GM23338 (cell line): Measurements from ENCODE around the gene QRFP. TPM values are rescaled to one million over a fixed set of nuclear protein-coding genes. Genes with fewer than 3 reads are reported as not detected.

ENCODE experiments used
- ATAC-seq: fragments of 200-7000 bp; cut with Tn5 transposase; 3 replicates; pipeline ENCODE4 v1.9.1; 2020
- DNase-seq: peaks from one replicate; pipeline ENCODE4 v3.0.0-alpha.2; 2015; ENCODE audit warnings: low spot score
- H2AFZ ChIP-seq: fragments of 200-600 bp; sonication (generic); 2 replicates; pipeline ENCODE4 v1.8.0; 2016; ENCODE audit warnings: antibody characterized with exemption, mild to moderate bottlenecking, moderate library complexity
- H3F3A ChIP-seq: fragments of 200-600 bp; sonication (generic); replicated peaks from 2 replicates; pipeline ENCODE4 v1.8.0; 2017; ENCODE audit warnings: antibody characterized with exemption, mixed run types, low read depth
- H3K27ac ChIP-seq: fragments of 200-600 bp; sonication (generic); 2 replicates; pipeline ENCODE4 v1.6.1; 2016; ENCODE audit warnings: low read depth
- H3K27me3 ChIP-seq: fragments of 200-600 bp; sonication (generic); 2 replicates; pipeline ENCODE4 v1.8.0; 2016; ENCODE audit warnings: mild to moderate bottlenecking, mixed run types, moderate library complexity; ENCODE audit not compliant: insufficient read depth
- H3K36me3 ChIP-seq: fragments of 200-600 bp; sonication (generic); 2 replicates; pipeline ENCODE4 v1.8.0; 2016; ENCODE audit warnings: mild to moderate bottlenecking; ENCODE audit not compliant: insufficient read depth
- H3K4me1 ChIP-seq: fragments of 200-600 bp; sonication (generic); 2 replicates; pipeline ENCODE4 v1.8.0; 2016; ENCODE audit warnings: mild to moderate bottlenecking, moderate library complexity; ENCODE audit not compliant: insufficient read depth
- H3K4me2 ChIP-seq: fragments of 200-600 bp; sonication (generic); 2 replicates; pipeline ENCODE4 v1.7.1; 2017; ENCODE audit warnings: mixed run types
- H3K4me3 ChIP-seq: fragments of 200-600 bp; sonication (generic); 2 replicates; pipeline ENCODE4 v1.6.1; 2016; ENCODE audit warnings: mixed run types
- H3K79me2 ChIP-seq: fragments of 200-600 bp; sonication (generic); replicated peaks from 2 replicates; pipeline ENCODE4 v1.8.0; 2017; ENCODE audit warnings: mild to moderate bottlenecking; ENCODE audit not compliant: insufficient read depth
- H3K9me2 ChIP-seq: fragments of 200-600 bp; sonication (generic); 2 replicates; pipeline ENCODE4 v1.8.0; 2017; ENCODE audit not compliant: insufficient read depth
- H4K20me1 ChIP-seq: fragments of 200-600 bp; sonication (generic); replicated peaks from 2 replicates; pipeline ENCODE4 v1.8.0; 2017; ENCODE audit warnings: mild to moderate bottlenecking; ENCODE audit not compliant: insufficient read depth
- H3K27ac Mint-ChIP-seq: 2 replicates; pipeline ENCODE4 v1.8.0; 2020; ENCODE audit warnings: inconsistent platforms, mild to moderate bottlenecking, moderate library complexity, mixed read lengths
- H3K27me3 Mint-ChIP-seq: 3 replicates; pipeline ENCODE4 v1.8.0; 2022; ENCODE audit warnings: low read depth, mild to moderate bottlenecking, moderate library complexity, mixed read lengths, inconsistent platforms; ENCODE audit not compliant: insufficient read depth, poor library complexity
- H3K36me3 Mint-ChIP-seq: 3 replicates; pipeline ENCODE4 v1.8.0; 2021; ENCODE audit warnings: low read depth, mild to moderate bottlenecking, inconsistent platforms, moderate library complexity, mixed read lengths
- H3K4me1 Mint-ChIP-seq: 3 replicates; pipeline ENCODE4 v1.8.0; 2020; ENCODE audit warnings: mild to moderate bottlenecking, inconsistent platforms, mixed read lengths
- H3K4me3 Mint-ChIP-seq: 3 replicates; pipeline ENCODE4 v1.8.0; 2021; ENCODE audit warnings: moderate library complexity, mild to moderate bottlenecking, inconsistent platforms, mixed read lengths
- H3K9me3 Mint-ChIP-seq: 3 replicates; pipeline ENCODE4 v1.8.0; 2020; ENCODE audit warnings: moderate library complexity, mild to moderate bottlenecking, inconsistent platforms, mixed read lengths
- CREB1 ChIP-seq: fragments of 250-450 bp; sonication (Bioruptor Pico); IDR thresholded peaks from 2 replicates; pipeline ENCODE4 v1.5.0; 2020; ENCODE audit warnings: low read depth, mild to moderate bottlenecking, moderate library complexity
- CTCF ChIP-seq, 2 experiments: fragments of 200-600 bp in 1 of 2; sonication (generic) in 1 of 2; conservative IDR thresholded peaks; 2 replicates each; pipeline versions ENCODE4 v1.5.1 to v1.6.1; 2016 to 2017; ENCODE audit warnings: antibody characterized with exemption in 2 of 2, low read depth in 2 of 2, mild to moderate bottlenecking in 2 of 2, moderate library complexity in 1 of 2
- ETS1 ChIP-seq: IDR thresholded peaks from 2 replicates; pipeline ENCODE4 v1.6.1; 2016; ENCODE audit warnings: antibody characterized with exemption
- EZH2 ChIP-seq: fragments of 200-600 bp; sonication (generic); IDR thresholded peaks from one replicate; pipeline ENCODE4 v1.8.0; 2017; ENCODE audit warnings: antibody characterized with exemption, mild to moderate bottlenecking, low read depth; ENCODE audit not compliant: unreplicated experiment
- EZH2phosphoT487 ChIP-seq: fragments of 200-600 bp; sonication (generic); IDR thresholded peaks from one replicate; pipeline ENCODE4 v1.8.1; 2018; ENCODE audit warnings: antibody characterized with exemption; ENCODE audit not compliant: unreplicated experiment
- JUNB ChIP-seq: IDR thresholded peaks from one replicate; pipeline ENCODE4 v1.6.1; 2016; ENCODE audit warnings: antibody characterized with exemption; ENCODE audit not compliant: unreplicated experiment
- NANOG ChIP-seq: IDR thresholded peaks from 2 replicates; pipeline ENCODE4 v1.6.1; 2016; ENCODE audit warnings: antibody characterized with exemption, borderline replicate concordance
- POLR2AphosphoS5 ChIP-seq: IDR thresholded peaks from 2 replicates; pipeline ENCODE4 v1.6.1; 2016; ENCODE audit warnings: antibody characterized with exemption, low read depth
- REST ChIP-seq: IDR thresholded peaks from one replicate; pipeline ENCODE4 v1.6.1; 2018; ENCODE audit warnings: antibody characterized with exemption; ENCODE audit not compliant: unreplicated experiment
- STAT1 ChIP-seq: IDR thresholded peaks from one replicate; pipeline ENCODE4 v1.6.1; 2016; ENCODE audit warnings: antibody characterized with exemption; ENCODE audit not compliant: unreplicated experiment
- ZNF331 ChIP-seq: fragments of 250-450 bp; sonication (Bioruptor Pico); IDR thresholded peaks from 2 replicates; pipeline ENCODE4 v1.5.0; 2020; ENCODE audit warnings: low read depth, mild to moderate bottlenecking, moderate library complexity
- polyA plus RNA-seq: library from polyadenylated mRNA; unstranded; fragments of >200 nt; fragmentation: Nextera tagmentation; extraction: Ambion mirVana; gene quantifications from 2 replicates; pipeline ENCODE4 v1.2.1, GENCODE V29; 2016
- total RNA-seq: library from RNA; depleted of rRNA; stranded (reverse); fragments of >200 nt; shearing (Covaris generic); gene quantifications from 2 replicates; pipeline ENCODE4 v1.2.3, GENCODE V29; 2014

Gene QRFP
- total and polyA plus RNA-seq, 2 experiments from 2014 or later = not detected

DNA sequence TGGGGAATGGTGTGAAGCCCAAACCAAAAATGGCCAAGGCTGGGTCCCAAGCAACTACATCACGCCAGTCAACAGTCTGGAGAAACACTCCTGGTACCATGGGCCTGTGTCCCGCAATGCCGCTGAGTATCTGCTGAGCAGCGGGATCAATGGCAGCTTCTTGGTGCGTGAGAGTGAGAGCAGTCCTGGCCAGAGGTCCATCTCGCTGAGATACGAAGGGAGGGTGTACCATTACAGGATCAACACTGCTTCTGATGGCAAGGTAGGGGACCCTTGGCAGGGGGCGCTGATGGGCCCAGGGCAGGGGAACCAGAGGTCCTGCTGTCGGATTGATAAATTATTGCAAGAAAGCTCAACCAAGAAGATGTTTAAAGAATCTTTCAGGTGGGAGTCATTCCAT is 41.8 kb downstream of the QRFP start:
- Mint-ChIP-seq H3K4me3 (no peak overlapping the region), H3K4me1 (peaks cover 14% of the 10 kb centered on the region; the same call in 2 of the 3 replicates), H3K27me3 (peaks cover 1% of the 10 kb centered on the region), H3K36me3 (peaks cover 38% of the 10 kb centered on the region), H3K9me3 (no peaks in the 10 kb centered on the region), H3K27ac (0 out of 2 replicates have a peak overlapping the region, but pooled peaks have one; percentile 56)
- no peak overlapping the region for H3K4me3 ChIP-seq
- ATAC-seq (peak; percentile 41; the same call in 2 of the 3 replicates), DNase-seq (no peak)
- no peak overlapping the region for H2AFZ ChIP-seq
- no peak overlapping the region for H3K4me2 ChIP-seq
- peaks cover 75% of the 10 kb centered on the region for H3K79me2 ChIP-seq
- peaks cover 21% of the 10 kb centered on the region for H3K36me3 ChIP-seq
- H3K9me2 ChIP-seq = no peaks in the 10 kb centered on the region
- no peak overlapping the region for H3K27ac ChIP-seq
- H3K27me3 ChIP-seq = no peaks in the 10 kb centered on the region
- H3F3A ChIP-seq = no peaks in the 10 kb centered on the region; the same call in 1 of the 2 replicates
- TF ChIP-seq CTCF (conservative IDR thresholded peaks at IDR 0.05; ENCODE audit: low read depth in 2 of 2) (peak; percentile 43 to 55), JUNB (no peak)
- peaks cover 7% of the 10 kb centered on the region; the same call in 1 of the 2 replicates for H3K4me1 ChIP-seq
- H4K20me1 ChIP-seq = peaks cover 37% of the 10 kb centered on the region

- no peak for ATAC-seq
- peak overlapping the region; percentile 70; the same call in 1 of the 2 replicates for H3K27ac Mint-ChIP-seq
- TF ChIP-seq ZNF331 = no peak
- TF ChIP-seq CREB1 = no peak
- TF ChIP-seq CTCF (conservative IDR thresholded peaks at IDR 0.05; ENCODE audit: low read depth in 2 of 2) = no peak
- no peak for TF ChIP-seq ETS1
- no peak for TF ChIP-seq NANOG
- no peak for TF ChIP-seq REST
- no peak for TF ChIP-seq EZH2phosphoT487
- no peak for TF ChIP-seq STAT1
- no peak for TF ChIP-seq EZH2
- no peak for TF ChIP-seq POLR2AphosphoS5
These were observed 42.5 kb downstream of the QRFP start for GRCh38 chr9:130854092-130854491.

More at GRCh38 chr9:130854092-130854491, 42.5 kb downstream of the QRFP start:
- Mint-ChIP-seq H3K27me3 (peaks cover 1% of the 10 kb centered on the region), H3K36me3 (peaks cover 39% of the 10 kb centered on the region), H3K4me1 (peaks cover 14% of the 10 kb centered on the region; the same call in 2 of the 3 replicates), H3K9me3 (no peaks in the 10 kb centered on the region), H3K4me3 (no peak overlapping the region)
- Histone ChIP-seq H3K9me2 (no peaks in the 10 kb centered on the region), H3K27ac (no peak overlapping the region), H3K4me2 (no peak overlapping the region), H2AFZ (no peak overlapping the region), H4K20me1 (peaks cover 35% of the 10 kb centered on the region), H3K4me1 (peaks cover 13% of the 10 kb centered on the region; the same call in 1 of the 2 replicates), H3K4me3 (no peak overlapping the region), H3F3A (no peaks in the 10 kb centered on the region), H3K36me3 (peaks cover 21% of the 10 kb centered on the region), H3K27me3 (no peaks in the 10 kb centered on the region), H3K79me2 (peaks cover 76% of the 10 kb centered on the region)
- no peak for DNase-seq
